PFSK-1 (cell line): ENCODE data around the gene ADGRL3.

Experiments
- FOXP2 ChIP-seq: optimal IDR thresholded peaks from 2 replicates; pipeline ENCODE3; 2011; ENCODE audit warnings: borderline replicate concordance, control low read depth, inconsistent platforms; ENCODE audit not compliant: insufficient read depth; ENCODE audit errors: extremely low read length, extremely low read depth
- POLR2AphosphoS5 ChIP-seq: IDR thresholded peaks from 2 replicates; pipeline ENCODE4 v1.6.1; 2012; ENCODE audit warnings: low read depth, mild to moderate bottlenecking, control low read depth, low read length, moderate library complexity
- SIN3A ChIP-seq: IDR thresholded peaks from 2 replicates; pipeline ENCODE4 v1.6.1; 2012; ENCODE audit warnings: mild to moderate bottlenecking, low read length, moderate library complexity, borderline replicate concordance; ENCODE audit not compliant: insufficient read depth

DNA sequence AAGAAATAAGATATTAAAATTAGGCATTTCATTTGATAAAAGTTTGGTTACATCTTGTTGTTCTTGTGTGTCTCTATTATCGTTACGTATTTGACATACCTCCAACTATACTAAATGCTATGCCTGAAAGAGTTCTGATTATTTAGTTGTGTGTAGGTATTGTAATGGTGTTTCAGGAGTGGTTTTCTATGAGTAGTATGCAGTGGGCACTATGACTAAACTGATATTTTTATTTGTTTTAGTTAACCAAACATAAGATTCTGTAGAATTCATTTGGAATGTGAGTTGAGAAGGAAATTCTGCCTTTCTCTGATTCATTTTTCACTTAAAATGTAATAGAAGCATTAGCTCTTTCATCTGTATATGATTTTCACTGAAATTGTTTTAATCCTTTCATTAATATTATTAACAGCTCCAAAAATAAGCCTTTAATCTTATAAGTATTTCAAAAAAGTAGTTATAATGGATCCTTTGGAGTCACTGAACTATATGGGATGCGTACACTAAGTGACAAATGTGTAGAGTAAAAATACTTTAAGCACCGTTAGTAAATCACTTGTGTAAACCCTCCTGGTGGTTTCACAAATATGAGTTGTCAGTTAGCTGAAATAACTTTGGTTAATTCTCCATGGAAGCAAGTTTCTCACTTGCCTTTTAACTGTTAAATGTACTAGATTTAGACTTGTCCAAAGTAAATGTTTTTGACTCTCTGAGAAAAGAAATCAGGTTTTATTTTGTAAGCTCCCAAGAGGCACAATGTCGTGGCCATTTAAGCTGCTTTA, 388.7 kb downstream of the ADGRL3 start:
- no peak for TF ChIP-seq POLR2AphosphoS5
- no peak for TF ChIP-seq FOXP2
- TF ChIP-seq SIN3A: no peak
